ENCODE results near the gene C2orf49.

- no peak for TF ChIP-seq ZNF274 (IDR thresholded peaks at IDR 0.05; ENCODE audit: low read depth, low read length)
- TF ChIP-seq YY1 (IDR thresholded peaks at IDR 0.05; ENCODE audit: insufficient read depth, insufficient read length) = no peak
Observed at GRCh38 chr2:105379741-105380186, 42.4 kb downstream of the C2orf49 start.

Data from NT2/D1 (cell line).